HT1080 (cell line): ENCODE data around the gene CXCR3. TPM values are rescaled to one million over a fixed set of nuclear protein-coding genes. Genes with fewer than 3 reads are reported as not detected.
"Not testable (repeated sequence)": the region's sequence is repeated elsewhere in the genome, so short reads cannot be mapped to it uniquely, and the experiment has no call there.

Experiments
- DNase-seq: peaks from one replicate; pipeline ENCODE4 v3.0.0-alpha.2; 2015; ENCODE audit warnings: low read depth
- total RNA-seq: library from RNA; depleted of rRNA; stranded (reverse); fragments of >200 nt; shearing (Covaris generic); gene quantifications from 2 replicates; pipeline ENCODE4 v1.2.3, GENCODE V29; 2014

CXCR3 gene
- total RNA-seq, 1 experiment from 2014 or later = not detected

GRCh38 chrX:71611736-71612135 is 6.6 kb downstream of the CXCR3 start:
- not testable (repeated sequence) for DNase-seq

DNA sequence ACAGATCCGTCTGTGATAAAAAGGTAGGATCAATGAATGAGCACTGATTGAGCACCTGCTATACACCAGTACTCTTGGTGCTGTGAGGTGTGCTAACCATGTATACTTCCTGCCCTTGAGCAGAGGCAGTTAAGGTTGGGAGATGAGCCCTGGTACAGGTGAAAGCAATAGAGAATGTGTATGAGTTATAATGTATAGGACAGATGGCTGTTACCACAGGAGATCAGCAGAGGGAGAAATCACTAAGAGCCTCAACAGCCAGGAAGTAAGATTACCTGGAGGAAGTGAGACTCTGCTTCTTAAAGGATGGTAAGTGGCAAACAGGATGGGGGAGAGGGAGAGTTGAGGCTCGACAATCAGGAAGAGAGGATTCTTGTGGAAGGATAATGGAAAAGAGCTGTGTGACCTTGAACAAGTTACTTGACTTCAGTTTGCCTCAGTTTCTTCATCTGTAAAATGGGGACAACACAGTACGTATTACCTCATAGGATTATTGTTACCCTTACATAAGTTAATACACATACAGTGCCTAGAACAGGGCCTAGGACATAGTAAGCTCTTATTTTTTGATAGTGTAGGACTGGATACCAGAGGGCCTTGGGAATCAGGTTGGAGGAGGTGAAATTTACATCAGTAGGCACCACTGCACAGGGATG is 9.1 kb downstream of the CXCR3 start:
- DNase-seq = no peak

DNA sequence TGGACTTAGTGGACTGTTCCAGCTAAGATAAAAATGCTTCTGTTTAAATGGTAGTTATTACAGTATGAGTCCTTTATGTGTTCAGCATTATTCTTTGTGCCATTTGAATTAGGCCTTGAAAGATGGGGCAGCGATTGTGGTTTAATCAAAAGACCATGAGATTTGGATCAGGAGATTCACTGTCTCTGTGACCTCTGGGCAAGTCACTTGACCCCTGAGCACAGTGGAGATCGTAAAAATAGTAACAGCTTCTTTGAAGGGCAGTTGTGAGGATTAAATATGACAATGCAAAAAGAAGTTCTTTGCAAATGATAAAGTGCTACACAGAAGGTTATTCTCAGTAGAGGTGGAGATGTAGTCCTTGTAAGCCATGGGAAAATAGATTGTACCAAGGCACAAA is 10.8 kb downstream of the CXCR3 start:
- DNase-seq = no peak

GRCh38 chrX:71606536-71607216 is 11.6 kb downstream of the CXCR3 start:
- DNase-seq = no peak

DNA sequence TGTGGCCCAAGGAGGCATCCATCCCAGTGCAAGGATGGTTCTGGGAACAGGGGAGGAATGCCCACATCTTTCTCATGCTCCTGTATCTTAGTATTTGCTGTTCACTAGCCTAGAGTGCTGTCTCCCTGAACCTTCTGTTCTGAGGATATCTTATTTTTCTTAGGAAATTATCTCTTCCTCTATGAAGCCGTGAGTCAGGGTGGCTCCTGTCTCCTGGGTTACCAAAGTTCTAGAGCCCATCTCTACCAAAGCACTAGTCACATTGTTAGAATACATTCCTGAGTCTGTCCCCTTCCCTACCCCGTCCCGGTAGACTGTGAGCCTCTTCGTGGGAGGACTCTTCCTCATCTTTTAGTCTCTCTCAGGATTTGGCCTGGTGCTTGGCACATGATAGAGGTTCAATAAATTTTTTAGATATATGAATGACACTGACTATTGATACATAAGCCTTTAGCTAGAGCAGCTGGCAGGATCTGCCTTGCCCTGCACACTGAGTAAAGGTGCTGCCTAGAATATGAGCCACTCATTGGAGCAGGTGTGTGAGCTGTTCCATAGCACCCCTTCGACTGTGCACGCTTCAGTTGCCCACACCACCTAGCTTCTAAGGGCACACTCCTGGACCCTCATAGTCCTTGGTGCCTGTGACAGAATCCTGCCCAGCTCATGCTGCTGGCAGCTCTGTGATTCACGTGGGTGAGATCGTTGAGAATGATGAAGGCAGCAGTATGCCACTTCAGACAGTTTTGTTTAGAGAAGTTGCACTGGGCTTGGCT is 13.3 kb downstream of the CXCR3 start:
- DNase-seq = no peak

DNA sequence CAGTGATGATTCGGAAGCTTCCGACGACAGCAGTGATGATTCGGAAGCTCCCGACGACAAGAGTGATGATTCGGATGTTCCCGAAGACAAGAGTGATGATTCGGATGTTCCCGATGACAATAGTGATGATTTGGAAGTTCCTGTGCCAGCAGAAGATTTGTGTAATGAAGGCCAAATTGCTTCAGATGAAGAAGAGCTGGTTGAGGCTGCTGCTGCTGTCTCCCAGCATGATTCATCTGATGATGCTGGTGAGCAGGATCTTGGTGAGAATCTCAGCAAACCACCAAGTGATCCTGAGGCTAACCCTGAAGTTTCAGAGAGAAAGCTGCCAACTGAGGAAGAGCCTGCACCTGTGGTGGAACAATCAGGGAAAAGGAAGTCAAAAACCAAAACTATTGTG is 14.2 kb downstream of the CXCR3 start:
- DNase-seq = no peak

GRCh38 chrX:71603618-71604017 is 14.7 kb downstream of the CXCR3 start:
- no peak for DNase-seq

GRCh38 chrX:71599965-71600364 is 18.3 kb downstream of the CXCR3 start:
- no peak for DNase-seq

DNA sequence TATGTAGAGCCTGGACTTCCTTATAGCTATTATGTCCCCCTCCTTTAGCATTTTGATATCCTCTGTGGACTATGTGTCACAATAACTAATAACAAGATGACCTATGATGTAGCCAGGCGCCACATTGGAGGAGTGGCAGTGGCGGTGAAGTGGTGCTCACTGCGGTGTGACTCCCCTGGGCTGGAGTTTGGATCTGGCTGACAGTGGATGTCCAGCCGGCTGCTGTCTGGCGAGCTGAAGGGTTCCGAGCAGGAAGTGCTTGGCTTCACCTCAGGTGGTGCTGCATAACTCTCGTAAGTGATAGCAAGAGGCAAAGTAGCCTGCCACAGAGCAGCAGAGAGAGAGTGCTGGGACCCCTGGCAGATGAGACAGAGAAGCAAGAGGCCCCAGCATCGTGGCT is 25.1 kb downstream of the CXCR3 start:
- DNase-seq = not testable (repeated sequence)

DNA sequence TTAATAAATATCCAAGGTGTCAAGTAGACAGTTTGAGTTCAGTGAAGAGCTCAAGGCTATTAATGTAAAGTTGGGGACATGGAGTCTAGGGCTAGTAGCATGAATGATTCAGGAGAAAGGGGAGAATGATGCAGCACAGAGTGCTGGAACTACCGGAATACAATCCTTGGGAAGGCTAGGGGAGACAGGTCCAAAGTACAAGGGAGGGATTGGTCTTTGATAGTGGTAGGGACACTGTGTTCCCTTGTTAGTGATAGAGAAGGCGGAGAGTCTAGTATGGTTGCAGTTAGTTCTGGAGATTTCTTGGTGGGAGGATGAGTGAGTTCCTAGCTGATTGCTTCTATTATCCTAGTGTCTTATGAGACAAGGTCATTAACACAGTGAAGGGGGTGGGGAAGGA is 31.4 kb downstream of the CXCR3 start:
- DNase-seq = no peak

DNA sequence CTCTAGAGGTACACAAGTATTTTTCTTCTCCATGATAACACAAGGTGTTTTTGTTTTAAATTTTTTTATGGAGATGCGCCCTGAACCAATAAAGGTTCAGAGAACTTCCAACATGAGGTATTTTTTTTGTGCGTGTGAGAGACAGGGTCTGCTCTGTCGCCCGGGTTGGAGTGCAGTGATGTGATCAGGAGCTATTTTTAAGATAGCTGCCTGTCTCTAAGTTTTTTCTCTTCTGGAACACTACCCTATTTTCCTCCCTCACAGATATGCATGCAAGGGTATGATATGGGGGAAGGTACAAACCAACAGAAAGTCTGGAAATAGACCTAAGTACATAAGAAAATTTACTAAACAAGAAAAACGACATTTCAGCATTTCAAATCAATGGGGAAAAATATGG is 37.1 kb downstream of the CXCR3 start:
- DNase-seq = no peak

DNA sequence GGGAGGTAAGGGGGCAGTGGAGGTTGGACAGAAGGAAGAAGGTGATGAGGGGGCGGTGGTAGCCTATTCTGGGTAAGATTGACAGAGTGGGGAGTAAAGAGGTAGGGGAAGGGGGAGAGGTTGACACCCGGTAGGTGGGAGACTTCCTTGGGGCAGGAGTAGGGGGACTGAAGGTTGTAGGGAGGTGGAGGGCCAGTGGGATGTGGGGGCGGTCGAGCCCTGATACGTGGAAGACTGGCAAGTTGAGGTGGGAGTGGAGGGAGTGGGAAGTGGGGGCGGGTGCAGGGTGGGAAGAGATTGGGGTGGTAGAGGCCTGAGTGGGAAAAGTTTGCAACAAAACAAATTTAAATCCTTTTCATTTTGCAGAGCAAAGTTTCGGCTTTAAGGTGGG is 38.3 kb downstream of the CXCR3 start:
- DNase-seq = no peak

DNA sequence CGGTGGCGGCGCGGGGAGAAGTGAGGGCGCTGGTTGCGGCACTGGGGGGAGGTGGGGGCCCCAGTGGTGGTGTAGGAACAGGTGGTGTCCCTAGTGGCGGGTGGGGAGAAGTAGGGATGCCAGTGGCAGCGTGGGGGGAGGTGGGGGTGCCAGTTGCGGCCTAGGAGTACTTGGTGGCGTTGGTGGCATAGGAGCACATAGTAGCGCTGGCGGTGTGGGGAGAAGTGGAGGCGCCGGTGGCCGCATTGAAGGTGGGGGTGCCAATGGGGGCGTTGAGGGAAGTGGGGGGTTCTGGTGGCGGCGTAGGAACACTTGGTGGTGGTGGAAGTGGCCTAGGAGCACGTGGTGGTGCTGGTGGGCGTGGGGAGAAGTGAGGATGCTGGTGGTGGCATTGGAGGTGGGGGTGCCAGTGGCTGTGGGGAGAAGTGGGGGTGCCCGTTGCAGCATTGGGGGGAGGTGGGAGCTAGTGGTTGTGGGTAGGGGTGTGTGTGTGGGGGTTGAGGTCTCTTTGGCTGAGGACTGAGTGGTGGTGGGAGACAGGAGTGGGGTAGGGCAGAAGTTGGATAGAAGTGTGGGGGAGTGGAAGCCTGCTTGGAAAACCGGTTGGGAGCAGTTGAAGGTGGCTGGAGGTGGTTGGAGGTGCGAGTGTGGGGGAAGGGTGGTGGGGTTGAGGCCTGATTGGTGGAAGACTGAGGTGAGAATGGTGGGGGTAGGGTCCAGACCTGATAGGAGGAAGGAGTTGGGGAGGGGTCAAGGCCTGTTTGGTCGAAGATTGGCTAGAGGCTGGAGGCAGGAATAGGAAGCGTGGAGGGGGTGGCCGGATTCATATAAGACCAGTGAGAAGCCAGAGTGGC is 38.9 kb downstream of the CXCR3 start:
- DNase-seq = no peak

- no peak for DNase-seq
Measured at GRCh38 chrX:71578253-71579135, 39.8 kb downstream of the CXCR3 start, which contains the start of gene GCNA. Gene GCNA (plus strand): TSS chrX:71578437. CDS start chrX:71580822, 2,385 bp downstream.

DNA sequence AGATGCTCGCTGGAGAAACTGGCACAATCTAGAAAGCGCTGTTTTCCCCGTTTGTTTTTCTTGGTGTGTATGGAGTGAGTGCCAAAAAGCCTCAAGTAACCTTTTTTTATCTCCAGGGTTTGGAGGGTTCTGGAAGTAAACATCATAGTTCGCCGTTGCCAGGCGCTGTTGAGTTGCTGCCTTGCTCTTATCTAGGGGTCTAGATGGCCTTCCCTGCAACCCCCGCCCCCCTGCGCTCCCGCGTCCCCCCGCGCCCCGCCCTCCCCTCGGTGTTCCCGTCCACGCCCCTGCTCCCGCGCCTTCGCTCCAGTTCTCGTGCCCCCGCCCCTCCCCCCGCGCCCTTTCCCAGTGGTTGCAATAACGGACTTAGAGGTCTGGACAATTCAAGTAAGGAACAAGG is 40.6 kb downstream of the CXCR3 start:
- DNase-seq = no peak

DNA sequence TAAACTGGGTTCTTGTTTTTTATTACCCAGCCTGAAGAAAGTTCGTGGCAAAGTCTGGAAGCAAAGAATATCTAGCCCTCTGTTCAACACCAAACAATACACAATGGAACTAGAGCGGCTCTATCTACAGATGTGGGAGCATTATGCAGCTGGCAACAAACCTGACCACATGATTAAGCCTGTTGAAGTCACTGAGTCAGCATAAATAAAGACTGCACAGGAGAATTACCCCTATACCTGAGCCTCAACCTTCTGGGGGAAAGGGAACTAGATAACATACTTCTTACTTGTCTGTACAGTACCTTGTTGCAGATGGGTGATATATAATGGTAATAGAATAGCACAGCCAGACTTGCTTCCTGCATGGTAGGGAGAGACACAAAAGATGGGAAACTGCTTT is 44.7 kb downstream of the CXCR3 start:
- DNase-seq = no peak

DNA sequence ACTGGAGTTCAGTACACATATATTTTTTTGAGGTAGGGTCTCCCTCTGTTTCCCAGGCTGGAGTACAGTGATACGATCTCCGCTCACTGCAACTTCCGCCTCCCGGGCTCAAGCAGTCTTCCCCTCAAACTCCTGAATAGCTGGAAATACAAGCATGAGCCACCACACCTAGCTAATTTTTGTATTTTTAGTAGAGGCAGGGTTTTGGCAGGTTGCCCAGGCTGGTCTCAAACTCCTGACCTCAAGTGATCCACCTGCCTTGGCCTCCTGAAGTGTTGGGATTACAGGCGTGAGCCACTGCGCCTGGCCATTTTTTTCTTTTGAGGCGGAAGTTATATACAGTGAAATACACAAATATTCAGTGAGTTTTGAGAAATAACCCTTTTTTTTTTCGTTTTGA is 46.9 kb downstream of the CXCR3 start:
- not testable (repeated sequence) for DNase-seq
